HUDEP-2 (cell line): Measurements from ENCODE around the gene GSPT2.
"Not testable (repeated sequence)": the region's sequence is repeated elsewhere in the genome, so short reads cannot be mapped to it uniquely, and the experiment has no call there.

ENCODE experiments used
- DNase-seq, 76 experiments: peaks; one replicate each; lab custom pipeline; 2025; ENCODE audit not compliant: unreplicated experiment in 76 of 76; lab: John Stamatoyannopoulos, UW

Gene GSPT2

DNA sequence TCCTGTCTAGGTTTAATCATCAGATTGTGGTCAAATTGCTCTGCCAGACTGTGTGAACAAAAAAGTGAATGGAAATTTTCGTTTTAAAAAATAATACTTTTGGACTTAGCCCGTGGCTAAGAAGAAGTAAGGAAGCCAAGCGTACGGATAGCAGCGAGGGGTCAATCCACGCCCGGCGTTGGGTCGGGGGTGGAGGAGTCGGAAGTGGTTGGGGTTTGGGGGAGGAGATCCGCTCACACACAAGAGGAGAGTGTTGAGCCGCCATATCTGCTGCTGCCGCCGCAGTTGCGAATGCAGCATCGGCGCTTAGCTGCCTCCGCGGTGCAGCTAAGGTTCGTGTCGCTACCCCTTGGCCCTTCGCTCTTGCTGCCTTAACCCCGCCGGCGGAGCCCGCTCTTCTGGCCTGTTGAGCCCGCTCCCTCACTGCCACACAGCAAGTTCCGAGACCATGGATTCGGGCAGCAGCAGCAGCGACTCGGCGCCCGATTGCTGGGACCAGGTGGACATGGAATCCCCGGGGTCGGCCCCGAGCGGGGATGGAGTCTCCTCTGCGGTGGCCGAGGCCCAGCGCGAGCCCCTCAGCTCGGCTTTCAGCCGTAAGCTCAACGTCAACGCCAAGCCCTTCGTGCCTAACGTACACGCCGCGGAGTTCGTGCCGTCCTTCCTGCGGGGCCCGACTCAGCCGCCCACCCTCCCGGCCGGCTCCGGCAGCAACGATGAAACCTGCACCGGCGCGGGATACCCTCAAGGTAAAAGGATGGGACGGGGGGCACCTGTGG is at the start of gene GSPT2:
GSPT2 (plus strand) TSS at position 264 of the 779 bp plus-strand sequence; CDS start at position 449, 185 bp downstream.
- peak in 42 of 76 experiments; percentile 0 to 49 (median 12) for DNase-seq

GRCh38 chrX:51694254-51694653 is 49.0 kb upstream of the GSPT2 start:
- DNase-seq, result no peak

DNA sequence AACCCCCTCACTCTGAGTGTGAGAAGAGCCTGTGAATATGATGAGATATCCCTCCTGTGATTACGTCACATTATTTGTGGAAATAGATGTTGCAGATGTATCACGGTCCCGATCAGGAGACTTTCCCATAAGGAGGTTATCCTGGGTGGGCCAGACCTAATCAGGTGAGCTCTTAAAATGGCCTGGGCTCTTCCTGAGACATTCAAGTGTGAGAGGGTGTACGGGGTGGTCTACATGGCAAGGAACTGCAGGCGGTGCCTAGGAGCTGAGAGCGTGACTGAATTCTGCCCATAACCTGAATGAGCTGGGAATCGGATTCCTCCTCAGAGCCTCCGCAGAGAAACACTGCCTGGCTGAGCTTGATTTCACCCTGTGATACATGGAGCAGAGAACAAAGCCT is 45.8 kb upstream of the GSPT2 start:
- no peak for DNase-seq

GRCh38 chrX:51710277-51711164 is 32.7 kb upstream of the GSPT2 start, which contains the start of gene CENPVL1:
Gene CENPVL1 (plus strand): TSS chrX:51710512. CDS start chrX:51710512, 0 bp downstream.
- DNase-seq, result not testable (repeated sequence)

DNA sequence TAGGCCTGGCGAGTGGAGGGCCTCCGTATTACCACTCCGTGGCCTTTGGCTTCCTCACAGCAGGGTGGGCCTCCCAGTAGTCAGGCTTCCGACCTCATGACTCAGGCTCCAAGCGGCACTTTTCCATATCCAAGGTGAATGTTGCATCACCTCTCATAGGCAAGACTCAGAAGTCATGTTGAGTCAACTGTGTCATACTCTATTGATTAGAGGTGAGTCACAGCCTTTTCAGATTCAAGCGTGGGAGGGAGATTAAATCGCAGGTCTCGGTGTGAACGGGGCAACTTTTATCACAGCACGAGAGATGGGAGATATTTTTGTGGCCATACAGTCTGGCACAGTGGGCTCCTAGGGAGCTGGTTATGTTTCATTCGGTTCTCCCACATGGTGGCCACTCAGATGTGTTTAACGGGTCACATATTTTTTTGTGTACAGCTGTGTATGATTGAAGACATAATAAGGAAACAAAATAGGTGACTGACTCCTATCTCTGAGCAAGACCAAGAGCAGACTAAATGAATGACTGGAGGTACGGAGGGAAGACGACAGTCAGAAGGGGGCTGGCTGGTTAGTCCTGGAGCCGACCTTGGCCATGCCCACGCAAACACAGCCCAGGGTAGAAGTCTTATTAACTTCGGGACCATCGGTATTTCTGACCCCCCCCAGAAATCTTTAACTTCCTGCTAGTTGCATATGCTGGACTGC is 30.1 kb upstream of the GSPT2 start:
- not testable (repeated sequence) for DNase-seq

GRCh38 chrX:51728202-51728601 is 15.0 kb upstream of the GSPT2 start:
- DNase-seq, result no peak

DNA sequence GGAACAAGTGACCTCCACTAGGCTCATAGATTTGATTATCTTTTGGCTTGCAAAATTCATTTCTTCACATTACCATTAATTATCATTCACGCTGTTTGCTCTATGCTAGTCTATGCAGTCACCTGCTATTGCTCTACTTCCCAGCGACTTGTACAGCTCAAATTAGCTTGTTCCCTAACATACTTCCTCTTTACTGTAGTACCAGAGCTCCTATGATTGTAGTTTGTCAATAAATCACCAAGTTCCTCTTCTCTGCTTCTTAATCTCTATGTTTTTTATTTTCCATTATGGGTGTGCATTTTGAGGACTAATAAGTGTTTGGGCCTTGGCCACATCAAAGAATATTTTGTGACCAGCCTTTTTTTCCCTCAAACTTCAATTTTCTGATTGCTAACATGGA is 6.2 kb upstream of the GSPT2 start:
- DNase-seq, result no peak

DNA sequence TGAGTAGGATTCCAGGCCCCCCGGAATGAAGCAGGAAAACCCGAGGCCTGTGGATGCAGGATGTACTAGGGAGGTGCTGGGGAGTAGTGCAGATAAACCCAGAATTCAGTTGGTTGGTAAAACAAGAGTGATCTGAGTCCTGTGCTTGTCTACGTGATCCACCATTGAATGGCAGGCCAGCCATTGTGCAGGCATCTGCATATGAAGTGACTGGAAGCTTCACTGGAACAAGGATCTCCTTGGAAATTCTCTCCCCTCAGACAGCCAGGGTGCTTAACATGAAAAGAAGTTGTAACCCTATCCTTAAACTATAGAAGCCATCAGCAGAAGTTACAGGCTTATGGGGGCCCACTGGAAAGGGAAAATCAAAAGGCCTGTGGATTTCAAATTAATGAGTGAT is 656 bp upstream of the GSPT2 start:
- DNase-seq, result no peak

DNA sequence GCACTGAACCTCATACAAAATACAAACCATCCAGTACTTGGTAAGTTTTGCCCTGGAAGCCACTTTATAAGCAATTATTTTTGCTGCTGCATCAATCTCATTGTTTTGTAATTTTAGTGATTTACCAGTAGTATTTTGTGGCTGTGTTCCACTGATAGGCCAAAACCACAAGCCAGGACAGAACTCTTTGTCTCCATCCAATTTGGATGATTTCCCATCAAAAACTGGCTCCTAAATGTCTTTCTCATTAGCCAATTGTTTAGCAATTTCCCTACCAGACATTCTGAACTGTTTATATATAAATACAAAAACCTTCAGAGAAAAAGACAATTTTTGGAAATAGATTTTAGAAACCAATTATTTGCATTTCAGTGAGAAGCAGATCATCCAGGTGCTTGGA is 4.4 kb downstream of the GSPT2 start:
- DNase-seq, result no peak

- no peak for DNase-seq
Observed at GRCh38 chrX:51759055-51759839, 16.0 kb downstream of the GSPT2 start.

DNA sequence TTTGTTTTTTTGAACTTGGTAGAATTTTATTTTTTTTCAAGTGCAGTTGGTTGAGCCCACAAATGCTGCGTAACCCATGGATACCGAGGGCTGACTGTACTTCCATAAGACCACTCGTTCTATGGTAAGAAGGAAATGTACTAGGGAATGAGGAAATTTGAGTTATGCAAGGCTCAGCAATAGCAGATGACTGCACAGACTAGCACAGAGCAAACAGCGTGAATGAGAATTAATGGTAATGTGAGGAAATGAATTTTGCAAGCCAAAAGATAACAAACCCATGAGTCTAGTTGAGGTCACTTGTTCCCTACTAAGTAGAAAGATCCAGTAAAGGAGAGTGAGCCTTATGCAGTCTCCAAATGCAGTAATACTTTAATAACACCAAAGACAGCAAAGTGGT is 17.4 kb downstream of the GSPT2 start:
- no peak for DNase-seq

- DNase-seq, result no peak
Observed at GRCh38 chrX:51766546-51766945, 23.3 kb downstream of the GSPT2 start.

GRCh38 chrX:51776851-51777250 is 33.6 kb downstream of the GSPT2 start:
- DNase-seq, result no peak

GRCh38 chrX:51779306-51779705 is 36.1 kb downstream of the GSPT2 start:
- DNase-seq, result no peak

DNA sequence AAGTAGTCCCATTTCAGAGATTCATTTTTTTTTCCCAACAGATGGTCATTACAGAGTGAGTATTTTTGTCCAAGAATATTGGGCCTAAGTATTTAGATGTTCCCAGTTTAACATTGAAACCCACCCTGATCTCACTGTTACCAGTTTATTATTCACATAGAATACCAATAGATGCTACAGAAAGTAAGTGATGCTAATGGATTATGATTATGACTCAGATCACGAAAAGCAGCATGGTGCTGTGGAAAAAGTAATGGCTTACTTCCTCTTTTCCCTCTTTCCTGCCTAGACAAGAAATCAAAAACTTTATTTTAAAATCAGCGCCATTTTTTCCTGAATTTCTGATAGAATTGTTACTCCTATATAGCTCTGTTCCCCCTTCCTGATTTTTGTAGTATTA is 51.9 kb downstream of the GSPT2 start:
- no peak for DNase-seq
